Cardiac septum (tissue), 1 donor: ENCODE measurements around the gene BST1. TPM values are rescaled to one million over a fixed set of nuclear protein-coding genes. Genes with fewer than 3 reads are reported as not detected.
"Not testable (repeated sequence)": the region's sequence is repeated elsewhere in the genome, so short reads cannot be mapped to it uniquely, and the experiment has no call there.

ENCODE experiments used
- DNase-seq: peaks from one replicate; pipeline ENCODE4 v3.0.0-alpha.2; 2020; ENCODE audit warnings: low spot score
- intact Hi-C: fragments of 100-400 bp; cut with DNase I; formaldehyde crosslinking; loops from one replicate; pipeline ENCODE4 v1.14.0; 2022
- total RNA-seq: library from RNA; stranded (reverse); fragmentation: NEBNext Ultra II Directional; extraction: Animal tissue kit (Norgen Biotek cat#: 25700); gene quantifications from one replicate; pipeline ENCODE4 v1.2.1, GENCODE V29; 2021
- donor health status: DM: no; HTN: no; CAD: no.

Gene BST1
- total RNA-seq, 1 donor from 2014 or later = 2.5 TPM

DNA sequence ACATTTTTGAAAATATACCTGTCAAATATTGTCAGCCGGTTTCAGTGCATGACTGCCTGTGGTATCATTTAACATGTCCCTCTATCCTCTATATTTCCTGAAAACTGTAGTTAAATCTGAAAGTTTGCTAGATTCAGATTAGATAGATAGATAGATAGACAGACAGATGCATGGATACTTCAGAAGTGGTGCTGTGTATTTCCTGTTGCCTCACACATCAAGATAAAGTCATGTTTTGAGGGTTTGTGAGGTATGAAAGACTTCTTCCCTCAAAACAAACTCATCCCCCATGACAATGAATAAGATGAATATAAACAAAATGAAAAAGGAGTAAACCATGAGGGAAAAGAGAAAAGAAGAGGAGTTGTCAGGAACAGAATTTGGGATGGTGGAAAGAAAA, 6.0 kb upstream of the BST1 start:
- intact Hi-C loops = no loop called here
- DNase-seq = no peak

DNA sequence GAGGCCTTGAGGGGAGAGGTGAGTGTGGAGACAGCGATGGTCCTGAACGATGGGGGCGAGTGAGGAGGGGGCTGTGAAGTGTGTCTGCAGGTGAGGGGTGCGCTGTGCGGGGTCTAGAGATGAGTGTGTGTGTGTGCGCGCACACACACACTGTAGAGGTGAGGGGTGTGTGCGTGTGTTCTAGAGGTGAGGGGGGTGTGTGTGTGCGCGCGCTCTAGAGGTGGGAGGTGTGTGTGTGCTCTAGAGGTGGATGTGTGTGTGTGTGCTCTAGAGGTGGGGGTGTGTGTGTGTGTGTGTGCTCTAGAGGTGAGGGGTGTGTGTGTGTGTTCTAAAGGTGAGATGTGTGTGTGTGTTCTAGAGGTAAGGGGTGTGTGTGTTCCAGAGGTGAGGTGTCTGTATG, 574 bp downstream of the BST1 start:
- intact Hi-C loops = no loop called here
- DNase-seq = no peak

DNA sequence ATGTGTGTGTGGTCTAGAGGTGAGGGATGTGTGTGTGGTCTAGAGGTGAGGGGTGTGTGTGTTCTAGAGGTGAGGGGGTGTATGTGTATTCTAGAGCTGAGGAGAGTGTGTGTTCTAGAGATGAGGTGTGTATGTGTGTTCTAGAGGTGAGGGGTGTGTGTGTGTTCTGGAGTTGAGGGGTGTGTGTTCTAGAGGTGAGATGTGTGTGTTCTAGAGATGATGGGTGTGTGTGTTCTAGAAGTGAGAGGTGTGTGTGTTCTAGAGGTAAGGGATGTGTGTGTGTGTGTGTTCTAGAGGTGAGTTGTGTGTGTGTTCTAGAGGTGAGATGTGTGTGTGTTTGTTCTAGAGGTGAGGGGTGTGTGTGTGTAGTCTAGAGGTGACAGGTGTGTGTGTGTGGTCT, 1.3 kb downstream of the BST1 start:
- intact Hi-C loops = no loop called here

DNA sequence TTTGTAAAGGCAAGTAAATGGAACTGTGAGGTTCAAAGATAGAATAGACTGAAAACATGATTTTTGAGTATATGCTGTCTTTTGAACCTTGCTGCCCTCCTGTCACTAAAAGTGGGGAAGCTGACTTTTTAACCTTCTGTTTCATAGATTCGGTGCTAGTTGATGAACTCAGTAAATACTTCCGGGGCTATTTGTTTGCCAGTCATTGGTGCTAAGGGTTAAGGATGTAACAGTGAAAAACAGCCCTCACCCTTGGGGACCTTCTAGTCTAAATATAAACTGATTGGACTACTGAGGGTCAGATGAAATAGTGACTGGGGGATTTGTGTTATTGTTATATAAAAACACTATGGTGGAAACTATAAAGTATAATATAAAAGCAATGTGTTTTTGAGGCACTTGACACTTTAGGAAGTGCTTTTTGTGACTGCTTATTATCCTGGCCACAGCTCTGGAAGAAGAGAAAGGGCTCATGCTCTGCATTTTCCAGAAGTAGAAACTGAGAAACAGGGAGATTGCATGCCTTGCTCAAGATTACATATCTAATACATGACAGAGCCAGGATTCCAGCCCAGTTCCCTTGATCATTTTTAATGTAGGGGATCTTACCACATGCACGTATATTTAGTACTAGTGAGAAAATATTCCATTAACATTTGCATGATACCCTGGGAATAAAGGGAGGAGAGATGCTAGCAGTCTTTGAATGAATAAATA, 3.9 kb downstream of the BST1 start:
- no peak for DNase-seq
- intact Hi-C loops = no loop called here

More for the DNA sequence above, 1.3 kb downstream of the BST1 start:
- DNase-seq = no peak

DNA sequence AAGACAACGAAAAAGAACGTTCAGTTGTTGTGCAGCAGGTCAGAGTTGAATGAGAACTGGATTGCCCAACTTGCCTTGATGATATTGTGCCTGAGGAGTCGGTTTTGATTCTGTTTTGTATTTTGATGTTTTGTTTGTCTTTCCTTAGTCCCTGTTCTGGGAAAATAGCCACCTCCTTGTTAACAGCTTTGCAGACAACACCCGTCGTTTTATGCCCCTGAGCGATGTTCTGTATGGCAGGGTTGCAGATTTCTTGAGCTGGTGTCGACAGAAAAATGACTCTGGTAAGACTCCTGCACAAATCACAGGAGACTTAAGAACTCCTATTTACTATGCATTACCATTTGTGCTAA, 4.5 kb downstream of the BST1 start:
- intact Hi-C loops = no loop called here
- DNase-seq = no peak

DNA sequence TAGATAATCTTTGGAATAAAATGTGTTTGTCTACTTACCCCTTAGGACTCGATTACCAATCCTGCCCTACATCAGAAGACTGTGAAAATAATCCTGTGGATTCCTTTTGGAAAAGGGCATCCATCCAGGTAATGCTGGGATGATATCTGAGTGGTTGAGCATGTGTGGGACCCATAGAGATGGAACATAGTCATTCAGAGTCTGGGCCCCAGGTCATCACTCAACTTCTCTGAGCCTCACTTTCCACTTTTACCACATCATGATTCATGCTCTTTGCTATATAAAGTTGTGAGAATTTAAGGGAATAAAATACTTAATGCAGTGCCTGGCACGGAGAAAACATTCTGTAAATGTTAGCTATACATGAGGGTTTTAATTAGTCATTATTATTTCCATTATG, 8.9 kb downstream of the BST1 start:
- DNase-seq = no peak
- intact Hi-C loops = no loop called here

DNA sequence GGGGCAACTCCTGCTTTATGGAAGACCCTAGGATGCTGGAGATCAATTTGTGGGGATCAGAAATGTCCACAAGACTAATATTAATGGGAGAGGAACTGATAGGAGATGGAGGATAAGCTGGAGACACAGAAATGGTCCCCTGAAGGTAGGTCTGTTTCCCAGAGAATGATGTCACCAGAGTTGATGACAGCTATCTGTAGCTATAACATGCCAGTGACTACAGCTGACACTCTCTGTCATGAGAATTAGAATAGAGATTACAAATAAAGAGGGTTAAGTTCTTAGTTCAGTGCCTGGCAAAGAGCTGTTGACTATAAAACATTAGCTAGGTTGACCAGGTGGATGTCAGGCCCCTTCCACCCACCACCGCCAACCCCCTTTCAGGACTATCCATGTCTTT, 9.3 kb downstream of the BST1 start:
- intact Hi-C loops = no loop called here
- no peak for DNase-seq

DNA sequence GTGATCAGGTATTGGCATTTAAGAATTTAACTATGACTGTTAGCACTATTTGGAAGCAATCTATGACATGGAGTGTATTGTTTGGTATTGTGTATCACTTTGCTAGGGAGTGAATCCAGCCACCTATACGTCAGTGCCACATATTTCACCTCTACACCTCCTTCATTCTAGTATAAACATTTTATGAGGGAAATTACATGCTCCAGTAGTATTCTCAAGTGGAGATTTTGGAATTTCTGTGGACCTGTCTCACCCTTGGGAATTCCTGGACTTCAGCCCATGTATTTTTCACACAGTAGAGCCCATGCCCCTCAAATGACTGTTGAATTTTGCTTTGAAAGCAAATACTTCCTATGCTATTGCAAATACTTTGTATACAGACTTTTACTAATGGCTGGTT, 11.3 kb downstream of the BST1 start:
- no peak for DNase-seq
- intact Hi-C loops = no loop called here

DNA sequence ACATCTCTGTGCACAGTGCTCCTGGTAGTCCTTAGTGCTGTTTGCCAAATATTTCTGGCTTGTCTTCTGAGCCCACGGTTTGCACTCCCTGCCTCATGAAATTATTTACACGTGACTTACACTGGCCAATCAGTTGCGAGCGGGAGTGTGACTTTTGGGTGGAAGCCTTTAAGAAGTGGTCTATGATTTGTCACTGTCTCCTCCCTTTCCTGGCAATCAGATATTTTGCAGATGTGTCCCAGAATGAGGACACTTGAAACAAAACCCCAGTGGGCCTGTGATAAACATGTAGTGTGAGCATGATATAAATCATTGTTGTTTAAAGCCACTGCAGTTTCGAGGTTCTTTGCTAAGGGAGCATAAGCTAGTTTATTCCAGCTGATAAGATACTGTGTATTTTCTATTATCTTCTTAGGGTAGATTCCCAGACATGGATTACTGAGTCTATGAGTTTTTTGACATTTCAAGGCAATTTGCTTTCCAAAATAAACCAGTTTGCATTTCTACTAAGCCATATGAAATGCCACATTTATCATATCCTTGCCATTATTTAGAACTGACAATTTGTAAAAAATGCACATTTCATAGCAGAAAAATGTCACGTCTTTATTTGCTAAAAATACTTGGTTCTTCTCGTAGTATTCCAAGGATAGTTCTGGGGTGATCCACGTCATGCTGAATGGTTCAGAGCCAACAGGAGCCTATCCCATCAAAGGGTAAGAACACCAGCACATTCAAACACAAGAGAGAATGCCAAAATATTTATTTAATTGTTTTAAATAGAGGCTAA, 12.0 kb downstream of the BST1 start:
- no peak for DNase-seq
- intact Hi-C loops = no loop called here

DNA sequence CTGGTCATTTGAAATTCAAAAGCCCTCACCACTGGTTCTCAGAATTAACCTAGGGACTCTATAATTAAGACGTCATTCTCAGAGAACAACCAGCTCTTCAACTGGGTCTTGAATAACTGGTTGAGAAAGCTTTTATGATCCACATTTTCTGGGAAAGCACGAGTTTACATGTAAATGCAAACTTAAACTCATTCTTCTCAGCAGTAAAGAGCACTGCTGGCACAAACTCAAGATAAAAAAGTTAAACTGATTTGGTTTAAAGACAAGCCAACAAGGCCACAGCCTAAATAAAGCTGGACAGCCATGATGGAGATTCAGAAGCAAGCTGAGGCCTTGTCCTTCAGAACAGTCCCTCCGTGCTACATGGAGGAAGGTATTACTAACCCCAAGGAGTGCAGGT, 13.2 kb downstream of the BST1 start:
- no peak for DNase-seq
- intact Hi-C loops = no loop called here

DNA sequence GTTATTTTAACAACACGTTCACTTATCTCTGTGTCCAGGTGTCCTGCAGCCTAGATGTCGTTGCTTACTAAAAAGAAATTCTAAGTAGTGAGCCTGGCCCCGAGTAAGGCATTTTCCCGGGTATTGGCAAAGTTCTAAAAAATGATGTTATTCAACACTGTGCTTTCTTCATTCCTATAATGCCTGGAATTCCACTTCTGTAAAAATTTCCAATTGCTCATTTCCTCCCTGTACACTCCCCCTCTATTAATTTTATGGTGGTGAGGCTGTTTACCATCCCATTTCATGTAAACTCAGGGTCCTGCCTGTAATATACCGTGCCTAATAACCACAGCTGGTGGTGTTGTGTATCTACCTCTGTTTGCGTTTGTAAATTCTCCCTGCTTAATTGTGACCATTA, 14.2 kb downstream of the BST1 start:
- intact Hi-C loops = no loop called here

DNA sequence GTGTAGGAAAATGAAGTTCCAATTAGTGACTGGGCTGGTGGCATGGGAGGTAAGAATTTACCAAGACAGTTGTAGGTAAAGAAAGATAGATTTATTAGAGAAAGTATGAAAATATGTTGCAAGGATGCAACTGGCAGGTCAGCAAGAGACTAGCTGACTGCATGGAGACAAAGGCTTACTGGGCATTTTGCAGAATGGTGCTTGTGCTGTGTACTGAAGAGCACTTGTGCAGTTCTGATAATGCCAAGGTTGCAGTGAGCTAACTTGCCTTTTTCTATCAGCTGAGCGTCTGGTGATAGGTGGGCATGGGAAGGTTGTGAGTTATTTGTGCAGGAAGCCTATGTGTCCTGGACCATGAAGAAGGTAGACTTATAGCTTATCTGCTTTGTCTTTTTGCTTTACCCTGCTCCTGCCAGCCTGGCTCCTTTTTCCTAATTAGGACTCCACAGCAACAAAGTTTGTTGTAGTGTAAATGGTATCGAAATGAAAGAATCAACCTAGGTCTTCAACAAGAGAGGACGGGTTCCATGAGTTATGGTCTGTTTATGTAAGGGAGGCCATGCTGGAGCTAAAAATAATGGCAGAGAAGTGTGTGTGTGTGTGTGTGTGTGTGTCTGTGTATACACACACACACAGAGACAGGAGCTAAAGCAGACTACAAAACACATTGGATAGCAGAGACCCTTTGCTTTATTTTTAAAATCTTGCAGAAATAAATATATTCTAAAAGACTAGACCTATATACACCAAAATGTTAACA, 15.0 kb downstream of the BST1 start:
- no peak for DNase-seq
- intact Hi-C loops = no loop called here

More for the DNA sequence above, 14.2 kb downstream of the BST1 start:
- DNase-seq = no peak

DNA sequence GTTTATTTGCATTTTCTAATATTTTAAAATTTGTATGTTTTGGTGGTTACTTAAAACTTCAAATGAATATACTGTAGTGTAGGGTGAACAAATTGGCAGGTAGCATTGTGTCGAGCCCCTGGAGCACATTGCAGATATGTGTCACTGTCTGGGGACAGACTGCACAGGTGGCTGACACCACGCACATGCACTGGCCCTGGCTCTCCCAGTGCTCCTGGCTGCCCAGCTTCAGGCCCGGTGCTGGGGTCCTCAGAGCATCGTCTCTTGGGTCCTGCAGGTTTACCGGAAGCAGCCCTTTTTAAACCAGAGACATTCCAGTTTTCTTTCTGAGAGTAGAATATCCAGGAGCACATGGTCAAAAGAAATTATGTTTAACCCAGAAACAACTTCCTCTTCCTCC, 15.6 kb downstream of the BST1 start:
- no peak for DNase-seq
- intact Hi-C loops = no loop called here

DNA sequence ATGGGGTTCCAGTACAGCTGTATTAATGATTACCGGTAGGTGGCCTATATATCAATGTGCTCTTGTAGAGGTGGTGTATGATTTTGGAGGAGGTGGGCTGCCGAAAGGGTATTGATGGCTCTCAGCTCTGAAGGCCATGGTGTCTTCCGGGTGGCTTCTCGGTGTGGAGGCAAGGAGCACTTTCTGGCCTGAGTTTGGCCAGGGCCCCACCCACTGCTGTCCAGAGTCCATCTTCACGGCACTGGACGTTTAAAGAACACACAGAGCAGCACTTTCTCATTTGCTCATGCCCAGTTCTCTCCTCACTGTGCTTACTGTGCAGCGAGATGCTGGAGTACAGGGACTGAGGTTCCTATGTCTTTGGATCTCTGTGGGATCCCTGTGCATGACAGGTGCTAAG, 16.1 kb downstream of the BST1 start:
- no peak for DNase-seq
- intact Hi-C loops = no loop called here

DNA sequence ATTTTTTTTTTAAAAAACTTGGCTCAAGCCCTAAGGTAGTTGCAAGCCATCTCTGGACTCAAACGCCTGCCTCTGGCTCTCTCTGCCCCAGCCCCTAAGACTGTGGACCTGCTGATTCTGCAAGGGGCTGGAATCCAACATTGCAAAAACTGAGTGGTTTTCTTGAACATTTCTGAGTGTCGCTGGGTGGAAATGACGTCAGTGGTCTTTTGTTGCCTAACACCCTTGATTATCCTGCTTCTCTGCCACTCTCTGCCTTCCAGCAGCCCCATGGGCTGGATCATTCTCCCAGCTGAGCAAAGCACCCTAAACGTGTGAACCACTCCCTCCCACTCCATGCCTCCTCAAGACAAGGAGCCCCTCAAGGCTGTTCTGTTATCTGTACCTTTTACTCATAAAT, 16.6 kb downstream of the BST1 start:
- no peak for DNase-seq
- intact Hi-C loops = no loop called here

DNA sequence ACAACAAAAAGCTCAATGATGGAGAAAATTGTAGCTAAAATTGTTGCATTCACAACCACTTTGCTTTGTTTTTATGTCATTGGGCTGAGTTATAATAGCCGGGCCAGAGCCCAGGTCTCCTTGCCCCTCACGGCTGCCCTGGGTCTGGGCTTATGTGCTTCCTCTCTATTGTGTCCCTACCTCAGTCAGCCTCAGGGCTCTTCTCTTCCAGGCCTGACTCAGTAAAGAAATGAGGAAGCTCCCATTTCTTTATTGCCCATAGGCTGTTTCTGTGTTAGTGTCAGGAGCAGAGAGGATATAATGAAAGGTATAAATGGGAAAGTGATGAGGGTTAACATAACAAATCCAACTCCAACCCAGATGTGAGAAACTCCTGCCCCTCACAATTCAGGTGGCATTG, 18.0 kb downstream of the BST1 start:
- intact Hi-C loops = no loop called here
- DNase-seq = no peak

DNA sequence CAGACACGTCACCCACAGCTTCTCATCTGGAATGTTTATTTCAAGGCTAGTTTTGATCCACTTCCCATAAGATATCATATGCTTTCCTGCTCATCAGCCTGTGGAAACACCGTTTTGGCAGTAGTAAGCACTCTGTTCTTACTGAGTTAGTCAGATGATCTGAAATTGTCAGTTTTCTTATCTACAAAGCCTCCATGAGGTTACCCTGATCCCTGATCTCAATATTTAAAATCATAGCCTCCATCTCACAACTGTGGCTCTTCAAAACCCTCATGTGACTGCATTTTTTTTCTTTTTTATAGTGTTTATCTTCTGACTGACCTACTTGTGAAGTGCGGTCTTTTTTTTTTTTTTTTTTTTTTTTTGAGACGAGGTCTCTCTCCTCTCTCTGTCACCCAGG, 22.7 kb downstream of the BST1 start:
- no peak for DNase-seq
- intact Hi-C loops = no loop called here

DNA sequence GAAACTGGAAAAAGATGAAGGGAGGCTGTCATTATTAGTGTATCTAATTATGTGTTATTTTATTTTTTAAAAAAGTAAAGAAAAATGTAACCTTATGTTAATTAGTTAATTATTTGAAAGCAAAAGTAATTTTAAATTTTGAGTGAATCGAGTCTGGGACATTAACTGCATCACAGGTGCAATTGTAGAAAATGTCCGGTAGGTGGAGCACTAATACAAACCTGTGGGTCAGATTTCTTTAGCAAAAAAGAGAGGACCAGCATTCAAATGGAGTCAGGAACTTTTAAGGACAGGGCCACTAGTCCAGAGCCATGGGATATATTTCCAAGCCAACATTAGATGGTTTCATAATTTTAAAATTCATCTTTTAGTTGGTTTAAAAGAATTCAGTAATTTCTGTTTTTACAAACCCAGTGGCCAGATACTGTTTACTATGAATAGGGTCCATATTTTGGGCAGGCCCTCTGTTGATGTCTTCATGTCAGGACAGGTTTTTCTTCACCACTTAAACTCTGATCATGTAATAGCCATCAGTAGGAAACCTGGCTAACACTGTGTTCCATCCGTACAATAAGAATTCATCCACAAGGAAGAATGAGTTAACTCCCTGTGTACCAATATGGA, 27.2 kb downstream of the BST1 start:
- DNase-seq = no peak
- intact Hi-C loops = loop anchor here (2.0 kb wide), 1 partner anchor 229 kb away; no protein-coding TSS in a partner anchor

DNA sequence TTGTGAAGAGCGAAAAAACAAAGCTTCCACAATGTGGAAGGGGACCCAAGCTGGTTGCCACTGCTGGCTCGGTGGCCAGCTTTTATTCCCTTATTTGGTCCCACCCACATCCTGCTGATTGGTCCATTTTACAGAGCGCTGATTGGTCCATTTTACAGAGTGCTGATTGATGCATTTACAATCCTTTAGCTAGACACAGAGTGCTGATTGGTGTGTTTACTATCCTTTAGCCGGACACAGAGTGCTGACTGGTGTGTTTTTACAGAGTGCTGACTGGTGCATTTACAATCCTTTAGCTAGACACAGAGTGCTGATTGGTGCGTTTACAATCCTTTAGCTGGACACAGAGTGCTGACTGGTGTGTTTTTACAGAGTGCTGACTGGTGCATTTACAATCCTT, 30.2 kb downstream of the BST1 start:
- intact Hi-C loops = not testable (repeated sequence)

DNA sequence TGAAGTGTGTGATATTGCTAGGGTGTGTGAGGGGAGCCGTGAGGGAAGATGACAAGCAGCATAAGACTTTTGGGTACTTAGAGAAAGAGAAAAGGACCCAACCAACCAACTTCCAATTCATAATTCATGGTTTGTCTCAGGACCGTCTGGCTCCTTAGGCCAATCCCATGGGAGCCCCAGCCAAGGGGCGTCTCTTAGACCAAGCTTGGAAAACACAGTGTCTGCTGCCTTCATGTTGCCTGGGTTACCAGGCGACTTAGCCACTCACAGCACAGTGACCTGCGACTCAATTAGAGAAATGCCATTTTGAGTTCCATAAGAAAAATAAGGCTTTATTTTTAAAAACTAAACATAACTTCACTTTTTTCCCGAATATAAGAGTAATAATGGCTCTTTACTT, 32.7 kb downstream of the BST1 start:
- no peak for DNase-seq
- intact Hi-C loops = no loop called here

More for the DNA sequence above, 30.2 kb downstream of the BST1 start:
- DNase-seq = not testable (repeated sequence)
